ENCODE results near the gene ITSN2. TPM values are rescaled to one million over a fixed set of nuclear protein-coding genes. Genes with fewer than 3 reads are reported as not detected.

Gene ITSN2
- polyA plus RNA-seq, 1 donor (not counting 4 experiments of a cell fraction or from before 2014, with no cell fraction given): 19.7 TPM

- no peak for DNase-seq (ENCODE audit: low read depth, low spot score)
- dilution Hi-C loops (cut with MboI; ENCODE audit: extremely low pct_ligation_motif_present, low sequenced_read_pairs): no loop called here
- no peaks in the 10 kb centered on the region for H3K79me2 ChIP-seq (ENCODE audit: control insufficient read depth, insufficient read depth, low read length)
- TF ChIP-seq CTCF (optimal IDR thresholded peaks at IDR 0.05 in 1 of 3, IDR thresholded peaks at IDR 0.05 in 1 of 3, conservative IDR thresholded peaks at IDR 0.05 in 1 of 3; ENCODE audit: extremely low read depth in 1 of 3, insufficient read depth in 2 of 3, low read length in 3 of 3) (no peak), EZH2 (IDR thresholded peaks at IDR 0.05; ENCODE audit: low read length) (no peak)
- H3K4me2 ChIP-seq (ENCODE audit: control insufficient read depth, extremely low read depth, insufficient read depth, low read depth, low read length): no peak overlapping the region
- no peak overlapping the region for H3K9ac ChIP-seq (ENCODE audit: control insufficient read depth, extremely low read depth, insufficient read depth, low read length)
- H4K20me1 ChIP-seq (ENCODE audit: control insufficient read depth, extremely low read depth, insufficient read depth, low read length): no peaks in the 10 kb centered on the region
- H3K9me3 ChIP-seq (ENCODE audit: control insufficient read depth, low read depth, low read length): no peaks in the 10 kb centered on the region
- FAIRE-seq: no peak
- no peak overlapping the region for H2AFZ ChIP-seq (ENCODE audit: control insufficient read depth, low read length)
- H3K27me3 ChIP-seq (ENCODE audit: control insufficient read depth, extremely low read depth, insufficient read depth, low read length): no peaks in the 10 kb centered on the region
- H3K4me3 ChIP-seq (ENCODE audit: control insufficient read depth in 2 of 3, extremely low read depth in 1 of 3, insufficient read depth in 2 of 3, low read depth in 1 of 3, low read length in 3 of 3): no peak overlapping the region
- H3K27ac ChIP-seq (ENCODE audit: control insufficient read depth, insufficient read depth, low read length): no peak overlapping the region
- no peaks in the 10 kb centered on the region for H3K9me1 ChIP-seq (ENCODE audit: control insufficient read depth, extremely low read depth, insufficient read depth, low read length)
- no peaks in the 10 kb centered on the region for H3K36me3 ChIP-seq (ENCODE audit: control insufficient read depth in 2 of 2, extremely low read depth in 1 of 2, insufficient read depth in 2 of 2, low read length in 2 of 2)
- H3K4me1 ChIP-seq (ENCODE audit: control insufficient read depth, extremely low read depth, insufficient read depth, low read length): peaks cover under 1% of the 10 kb centered on the region
Measured at GRCh38 chr2:24181849-24182248, 178.5 kb downstream of the ITSN2 start.

- H3K27me3 ChIP-seq (ENCODE audit: control insufficient read depth, extremely low read depth, insufficient read depth, low read length): peaks cover 6% of the 10 kb centered on the region
- no peaks in the 10 kb centered on the region for H4K20me1 ChIP-seq (ENCODE audit: control insufficient read depth, extremely low read depth, insufficient read depth, low read length)
- H3K4me3 ChIP-seq (ENCODE audit: control insufficient read depth in 2 of 3, extremely low read depth in 1 of 3, insufficient read depth in 2 of 3, low read depth in 1 of 3, low read length in 3 of 3): no peak overlapping the region
- dilution Hi-C loops (cut with MboI; ENCODE audit: extremely low pct_ligation_motif_present, low sequenced_read_pairs): no loop called here
- no peak overlapping the region for H3K27ac ChIP-seq (ENCODE audit: control insufficient read depth, insufficient read depth, low read length)
- no peak for TF ChIP-seq CTCF (optimal IDR thresholded peaks at IDR 0.05 in 1 of 3, IDR thresholded peaks at IDR 0.05 in 1 of 3, conservative IDR thresholded peaks at IDR 0.05 in 1 of 3; ENCODE audit: extremely low read depth in 1 of 3, insufficient read depth in 2 of 3, low read length in 3 of 3)
- TF ChIP-seq EZH2 (IDR thresholded peaks at IDR 0.05; ENCODE audit: low read length): no peak
- H2AFZ ChIP-seq (ENCODE audit: control insufficient read depth, low read length): no peak overlapping the region
- no peaks in the 10 kb centered on the region for H3K36me3 ChIP-seq (ENCODE audit: control insufficient read depth in 2 of 2, extremely low read depth in 1 of 2, insufficient read depth in 2 of 2, low read length in 2 of 2)
- no peaks in the 10 kb centered on the region for H3K79me2 ChIP-seq (ENCODE audit: control insufficient read depth, insufficient read depth, low read length)
- H3K4me2 ChIP-seq (ENCODE audit: control insufficient read depth, extremely low read depth, insufficient read depth, low read depth, low read length): no peak overlapping the region
- DNase-seq (ENCODE audit: low read depth, low spot score): no peak
- no peak overlapping the region for H3K9ac ChIP-seq (ENCODE audit: control insufficient read depth, extremely low read depth, insufficient read depth, low read length)
- H3K9me1 ChIP-seq (ENCODE audit: control insufficient read depth, extremely low read depth, insufficient read depth, low read length): no peaks in the 10 kb centered on the region
- FAIRE-seq: no peak
- H3K4me1 ChIP-seq (ENCODE audit: control insufficient read depth, extremely low read depth, insufficient read depth, low read length): no peaks in the 10 kb centered on the region
- H3K9me3 ChIP-seq (ENCODE audit: control insufficient read depth, low read depth, low read length): no peaks in the 10 kb centered on the region
Measured at GRCh38 chr2:24179683-24180082, 180.7 kb downstream of the ITSN2 start.

Data from keratinocyte (primary cell).